GM12892 (cell line): ENCODE results near the gene FAM13A.

Source experiments
- POLR2A ChIP-seq: IDR thresholded peaks from 2 replicates; pipeline ENCODE4 v1.6.1; 2011; ENCODE audit warnings: low read depth, low read length, control low read depth
- POLR2AphosphoS5 ChIP-seq: IDR thresholded peaks from 2 replicates; pipeline ENCODE4 v1.6.1; 2011; ENCODE audit warnings: low read depth, low read length, control low read depth

DNA sequence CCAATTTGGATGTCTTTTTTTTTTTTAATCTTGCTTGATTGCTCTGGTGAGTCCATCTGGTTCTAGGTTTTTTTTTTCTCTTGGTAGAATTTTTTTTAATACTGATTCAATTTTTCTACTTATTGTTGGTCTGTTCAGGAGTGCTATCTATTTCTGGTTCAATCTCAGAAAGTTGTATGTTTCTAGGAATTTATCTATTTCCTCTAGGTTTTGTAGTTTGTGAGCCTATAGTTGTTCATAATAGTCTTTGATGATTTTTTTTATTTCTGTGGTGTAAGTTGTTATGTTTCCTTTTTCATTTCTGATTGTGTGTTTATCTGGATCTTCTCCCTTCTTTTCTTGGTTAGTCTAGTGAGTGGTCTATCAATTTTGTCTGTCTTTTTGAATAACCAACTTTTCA, 129.6 kb downstream of the FAM13A start:
- no peak for TF ChIP-seq POLR2AphosphoS5
- TF ChIP-seq POLR2A: no peak
